NB4 (cell line): ENCODE results near the gene JAK1.
"Not testable (repeated sequence)": the region's sequence is repeated elsewhere in the genome, so short reads cannot be mapped to it uniquely, and the experiment has no call there.

Experiments used
- DNase-seq: peaks from one replicate; pipeline ENCODE4 v3.0.0; 2010; ENCODE audit warnings: low read depth
- H3K4me3 ChIP-seq: one replicate; pipeline ENCODE4 v1.5.1; 2011; ENCODE audit warnings: mild to moderate bottlenecking, low read depth, low read length, moderate library complexity
- CTCF ChIP-seq: IDR thresholded peaks from one replicate; pipeline ENCODE4 v1.5.1; 2012; ENCODE audit warnings: low read depth, low read length
- MAX ChIP-seq: IDR thresholded peaks from 2 replicates; pipeline ENCODE4 v1.6.1; 2011; ENCODE audit warnings: low read depth, low read length
- MYC ChIP-seq: IDR thresholded peaks from 2 replicates; pipeline ENCODE4 v1.6.1; 2011; ENCODE audit warnings: low read depth, low read length
- POLR2A ChIP-seq: IDR thresholded peaks from 2 replicates; pipeline ENCODE4 v1.6.1; 2011; ENCODE audit warnings: mild to moderate bottlenecking; ENCODE audit not compliant: insufficient read length; ENCODE audit errors: extremely low read depth

The JAK1 gene

GRCh38 chr1:64934878-64935275 is 31.5 kb downstream of the JAK1 start:
- no peak for DNase-seq
- no peak for TF ChIP-seq MAX
- TF ChIP-seq POLR2A, result no peak
- TF ChIP-seq CTCF, result no peak
- no peak for TF ChIP-seq MYC
- no peak overlapping the region for H3K4me3 ChIP-seq

DNA sequence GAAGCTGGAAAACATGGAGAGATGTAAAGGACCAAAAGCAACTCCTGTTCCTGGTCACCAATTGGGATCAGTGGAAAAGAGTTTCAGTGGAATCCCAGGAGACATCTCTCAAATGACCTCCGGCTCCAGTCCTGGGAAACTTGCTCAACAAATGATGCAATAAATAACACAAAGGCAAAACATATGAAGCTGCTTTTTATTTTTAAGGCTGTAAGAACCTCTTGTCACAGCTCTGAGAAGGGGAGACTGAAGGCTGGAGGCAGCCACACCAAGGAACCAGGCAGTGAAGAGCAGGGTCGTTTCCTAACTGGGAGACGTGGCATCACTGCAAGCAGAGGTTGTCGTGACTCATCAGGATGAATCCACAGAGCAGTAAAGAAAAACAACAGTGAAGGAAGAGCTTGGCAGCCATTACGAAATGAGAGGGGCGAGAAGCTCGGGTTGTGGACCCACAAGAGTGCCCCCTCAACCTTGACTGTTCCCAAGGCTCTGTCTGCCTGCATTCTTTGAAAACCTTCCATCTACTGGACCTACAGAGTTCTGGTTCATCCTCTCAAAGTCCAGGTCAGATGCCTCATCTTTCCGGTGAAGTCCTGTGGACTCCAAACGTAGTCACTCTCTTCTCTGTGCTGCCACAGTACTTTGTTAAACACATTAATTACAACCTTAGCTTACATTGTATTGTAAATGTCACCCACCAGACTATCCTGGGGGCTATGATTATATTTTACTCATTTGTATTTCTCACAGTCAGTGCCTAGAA is 32.1 kb downstream of the JAK1 start:
- TF ChIP-seq CTCF (no peak), POLR2A (no peak), MYC (no peak), MAX (no peak)

DNA sequence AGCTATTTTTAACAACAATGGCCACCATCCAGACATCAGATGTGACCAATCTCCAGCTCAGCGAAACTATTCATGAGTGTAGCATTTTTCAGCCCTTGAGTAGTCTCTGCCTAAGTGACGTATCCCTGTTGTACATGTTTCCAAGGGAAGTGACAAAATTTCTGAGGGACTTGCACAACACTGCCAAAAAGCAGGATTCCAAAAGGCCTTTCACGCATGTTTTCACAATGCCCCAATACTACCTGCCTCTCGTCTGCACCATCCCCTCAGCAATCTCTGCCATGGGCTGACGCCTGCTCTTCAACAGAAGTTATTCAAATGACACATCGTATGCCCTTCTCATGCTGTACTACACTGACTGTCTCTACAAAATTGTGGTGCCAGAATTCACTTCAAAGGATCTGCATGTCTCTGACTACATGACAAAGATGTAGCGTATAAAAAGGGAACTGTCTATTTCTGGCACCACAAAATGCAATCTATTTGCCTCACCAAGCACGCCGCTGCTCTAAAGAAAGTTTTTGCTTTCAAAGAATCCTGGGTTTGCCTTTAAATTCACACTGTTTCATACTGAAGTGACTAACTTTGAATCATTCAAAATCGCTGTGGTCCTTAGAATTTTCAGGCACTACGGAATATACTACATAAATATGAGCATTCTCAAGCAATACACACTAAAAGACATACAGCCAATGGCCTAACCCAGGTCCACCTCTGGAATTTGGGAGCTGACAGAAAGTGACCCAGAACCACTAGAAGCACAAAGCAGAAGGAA is 32.9 kb downstream of the JAK1 start:
- no peak overlapping the region for H3K4me3 ChIP-seq
- DNase-seq, result peak; percentile 18
- TF ChIP-seq MYC (no peak), CTCF (no peak), POLR2A (no peak), MAX (no peak)

More for the DNA sequence above, 32.1 kb downstream of the JAK1 start:
- peak; percentile 69 for DNase-seq
- H3K4me3 ChIP-seq, result no peak overlapping the region

- no peak for TF ChIP-seq POLR2A
- TF ChIP-seq MAX, result no peak
- TF ChIP-seq CTCF, result no peak
- DNase-seq, result no peak
- no peak overlapping the region for H3K4me3 ChIP-seq
Observed at GRCh38 chr1:64932962-64933295, 33.4 kb downstream of the JAK1 start.

DNA sequence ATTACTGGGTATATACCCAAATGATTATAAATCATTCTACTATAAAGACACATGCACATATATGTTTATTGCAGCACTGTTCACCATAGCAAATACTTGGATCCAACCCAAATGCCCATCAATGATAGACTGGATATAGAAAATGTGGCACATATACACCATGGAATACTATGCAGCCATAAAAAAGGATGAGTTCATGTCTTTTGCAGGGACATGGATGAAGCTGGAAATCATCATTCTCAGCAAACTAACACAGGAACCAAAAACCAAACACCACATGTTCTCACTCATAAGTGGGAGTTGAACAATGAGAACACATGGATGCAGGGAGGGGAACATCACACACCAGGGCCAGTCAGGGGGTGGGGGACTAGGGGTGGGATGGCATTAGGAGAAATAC is 35.7 kb downstream of the JAK1 start:
- not testable (repeated sequence) for DNase-seq, H3K4me3 ChIP-seq

DNA sequence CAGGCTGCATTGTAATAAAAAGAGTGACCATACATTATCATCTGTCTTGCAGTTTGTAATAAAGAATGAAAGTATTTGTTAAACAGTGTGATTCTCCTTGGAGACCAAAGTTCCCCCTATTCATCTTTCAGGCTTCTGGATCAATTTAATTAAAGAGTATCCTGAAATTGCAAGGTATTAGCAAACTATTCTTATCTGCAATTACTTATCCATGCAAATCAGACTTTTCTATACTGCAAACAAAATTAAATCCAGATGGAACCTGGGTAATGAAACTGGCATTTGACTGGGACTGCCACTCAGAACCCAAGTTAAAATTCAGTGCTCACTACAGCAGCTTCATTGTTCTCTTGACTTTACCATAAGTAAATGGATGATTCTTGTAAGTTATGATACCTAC is 37.1 kb downstream of the JAK1 start:
- no peak for DNase-seq
- H3K4me3 ChIP-seq, result no peak overlapping the region
- TF ChIP-seq MAX (no peak), CTCF (no peak), POLR2A (no peak), MYC (no peak)
